NCI-H2029 (cell line): Measurements from ENCODE around the gene CCDC43.
"Not testable (repeated sequence)": the region's sequence is repeated elsewhere in the genome, so short reads cannot be mapped to it uniquely, and the experiment has no call there.

Source experiments
- DNase-seq: peaks from one replicate; lab custom pipeline; 2025; lab: John Stamatoyannopoulos, UW

The CCDC43 gene, protein sequence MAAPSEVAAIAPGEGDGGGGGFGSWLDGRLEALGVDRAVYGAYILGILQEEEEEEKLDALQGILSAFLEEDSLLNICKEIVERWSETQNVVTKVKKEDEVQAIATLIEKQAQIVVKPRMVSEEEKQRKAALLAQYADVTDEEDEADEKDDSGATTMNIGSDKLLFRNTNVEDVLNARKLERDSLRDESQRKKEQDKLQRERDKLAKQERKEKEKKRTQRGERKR

GRCh38 chr17:44689477-44690217, at the start of gene CCDC43:
Gene CCDC43, minus strand, starts transcription at chr17:44689776. Its CDS starts 23 bp downstream, at chr17:44689753.
- DNase-seq, result peak; percentile 68

GRCh38 chr17:44738214-44738906, 48.8 kb upstream of the CCDC43 start:
- no peak for DNase-seq

- DNase-seq, result no peak
Measured at GRCh38 chr17:44736551-44737240, 47.1 kb upstream of the CCDC43 start.

DNA sequence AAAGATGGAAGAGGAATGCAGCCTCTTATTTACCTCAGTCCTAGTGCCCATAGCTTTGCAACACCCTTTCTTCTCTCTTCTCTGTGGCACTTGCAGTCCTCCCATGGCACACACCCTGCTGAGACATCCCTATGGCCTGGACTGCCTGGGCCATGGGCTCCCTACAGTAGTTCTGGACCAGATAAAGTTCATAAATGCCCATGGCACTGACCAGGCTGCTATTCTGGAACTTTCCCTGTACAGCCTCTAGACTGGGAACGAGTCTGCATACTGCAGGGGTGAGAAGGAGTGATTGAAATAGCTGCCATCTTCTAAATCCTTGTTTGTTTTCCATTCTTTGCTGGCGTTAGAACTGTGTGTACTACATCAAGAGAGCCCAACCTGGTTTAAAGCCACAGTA, 44.7 kb upstream of the CCDC43 start:
- no peak for DNase-seq

DNA sequence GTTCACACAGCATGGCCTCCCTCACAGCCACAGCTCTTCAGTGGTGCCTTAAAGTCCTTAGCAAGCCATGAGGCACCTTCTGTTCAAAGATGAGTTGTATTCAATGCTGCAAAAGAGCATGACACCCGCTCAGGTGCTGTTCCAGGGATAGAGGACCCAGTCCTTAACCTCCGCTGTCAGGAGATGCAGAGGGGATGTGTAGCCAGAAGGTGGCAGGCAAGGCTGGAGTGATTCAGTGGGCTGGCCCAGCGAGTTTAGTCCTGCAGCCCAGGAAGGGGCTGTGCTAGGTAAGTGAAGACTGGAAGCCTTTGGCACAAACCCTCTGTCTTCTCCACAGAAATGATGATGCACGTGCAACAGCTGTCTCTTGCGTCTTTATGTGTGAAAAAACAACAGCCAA, 44.2 kb upstream of the CCDC43 start:
- DNase-seq, result no peak

DNA sequence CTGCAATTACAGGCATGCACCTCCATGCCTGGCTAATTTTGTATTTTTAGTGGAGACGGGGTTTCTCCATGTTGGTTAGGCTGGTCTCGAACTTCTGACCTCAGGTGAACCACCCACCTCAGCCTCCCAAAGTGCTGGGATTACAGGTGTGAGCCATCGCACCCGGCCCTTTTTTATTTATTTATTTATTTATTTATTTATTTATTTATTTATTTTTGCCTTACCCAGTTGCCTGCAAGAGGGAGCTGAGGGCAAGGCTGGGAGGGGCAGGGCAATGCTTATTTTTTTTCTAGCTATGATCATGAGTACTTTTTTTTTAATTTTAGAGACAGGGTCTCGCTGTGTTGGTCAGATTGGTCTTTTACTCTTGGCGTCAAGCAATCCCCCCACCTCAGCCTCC, 36.5 kb upstream of the CCDC43 start:
- not testable (repeated sequence) for DNase-seq

GRCh38 chr17:44722254-44722653, 32.7 kb upstream of the CCDC43 start:
- DNase-seq, result no peak

DNA sequence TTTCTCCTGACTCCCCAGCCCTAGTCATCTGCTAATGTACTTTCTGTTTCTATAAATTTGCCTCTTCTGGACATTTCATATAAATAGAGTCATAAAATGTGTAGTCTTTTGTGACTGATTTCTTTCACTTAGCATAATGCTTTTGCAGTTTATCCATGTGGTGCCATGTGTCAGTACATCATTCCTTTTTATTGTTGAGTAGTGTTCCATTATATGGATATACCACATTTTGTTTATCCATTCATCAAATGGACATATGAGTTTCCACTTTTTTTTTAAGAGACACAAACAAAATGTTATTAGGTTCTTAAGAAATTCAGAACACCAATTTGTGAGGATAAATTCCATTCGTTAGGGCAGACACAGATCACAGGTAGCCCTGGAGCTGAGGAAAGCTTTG, 29.9 kb upstream of the CCDC43 start:
- no peak for DNase-seq

DNA sequence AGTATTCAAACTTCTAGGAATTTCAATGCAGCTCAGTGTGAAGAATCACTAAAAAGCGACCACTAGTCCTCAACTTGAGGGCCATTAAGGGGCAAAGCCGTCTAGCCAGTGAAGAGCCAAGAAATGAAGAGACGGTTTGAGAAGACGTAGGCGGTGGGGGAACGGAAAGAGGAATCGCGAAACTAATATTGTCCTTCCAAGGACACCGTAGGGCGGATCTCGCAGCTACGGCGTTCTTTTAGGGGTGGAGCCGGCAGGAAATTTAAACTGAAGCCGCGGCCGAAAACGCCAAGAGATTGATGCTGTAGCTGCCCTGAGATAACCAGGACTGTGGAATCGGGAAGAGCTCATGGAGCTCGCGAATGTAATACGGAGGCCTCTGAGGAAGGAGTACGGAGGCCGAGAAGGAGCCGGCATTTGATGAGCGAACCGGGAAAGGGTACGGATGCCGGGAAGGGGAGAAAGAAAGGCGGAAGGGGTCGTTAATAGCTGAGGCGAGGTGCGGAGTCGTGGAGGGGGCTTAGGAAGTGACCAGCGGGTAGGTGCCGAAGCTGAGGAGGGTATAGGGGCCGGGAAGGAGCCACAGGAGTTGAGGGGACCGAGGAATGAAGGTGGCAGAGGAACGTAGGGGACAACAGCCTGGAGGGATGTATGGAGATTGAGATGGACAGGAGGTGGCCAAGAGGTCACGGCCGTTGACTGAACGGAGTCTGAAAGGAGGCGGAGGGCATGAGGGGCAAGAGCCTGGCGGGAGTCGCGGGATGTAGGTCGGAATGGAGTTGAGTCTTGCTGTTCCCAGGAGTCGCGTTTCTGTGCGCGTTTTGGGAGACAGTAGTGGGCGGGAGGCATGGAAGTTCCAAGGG, 19.1 kb upstream of the CCDC43 start, which contains the start of gene DBF4B:
TSS of gene DBF4B (plus strand) at position 265 of the 863 bp plus-strand sequence. CDS start at position 421, 156 bp downstream.
- DNase-seq, result peak; percentile 69

DNA sequence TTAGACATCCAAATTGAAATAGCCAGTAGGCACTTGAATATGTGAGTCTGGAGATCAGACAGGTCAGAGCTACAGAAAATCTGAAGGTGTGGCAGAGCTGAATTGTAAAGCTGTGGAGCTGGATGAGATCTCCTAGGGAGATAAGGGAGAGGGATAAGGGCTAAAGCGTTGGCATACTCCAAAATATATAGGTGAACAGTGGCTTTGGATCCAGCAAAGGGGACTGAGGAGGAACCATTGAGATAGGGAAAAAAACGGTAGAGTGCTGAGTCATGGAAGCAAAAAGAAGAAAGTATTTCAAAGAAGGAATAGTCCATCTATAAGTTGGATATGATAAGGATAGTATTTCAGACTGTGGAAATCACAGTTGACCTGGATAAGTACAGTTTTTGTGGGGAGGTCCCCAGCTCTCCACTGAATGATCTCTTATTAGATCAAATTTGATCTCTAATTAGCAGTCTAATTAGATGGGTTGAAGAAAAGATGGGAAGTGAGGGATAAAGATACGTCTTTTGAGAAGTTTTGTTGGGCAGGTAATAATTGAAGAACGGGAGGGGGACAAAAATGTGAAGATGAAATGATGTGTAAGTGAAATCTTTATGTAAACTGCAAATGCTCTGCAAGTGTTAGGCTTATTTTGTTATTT, 18.3 kb upstream of the CCDC43 start:
- no peak for DNase-seq

GRCh38 chr17:44700288-44700687, 10.7 kb upstream of the CCDC43 start:
- not testable (repeated sequence) for DNase-seq

- no peak for DNase-seq
Measured at GRCh38 chr17:44693609-44694008, 4.0 kb upstream of the CCDC43 start.

DNA sequence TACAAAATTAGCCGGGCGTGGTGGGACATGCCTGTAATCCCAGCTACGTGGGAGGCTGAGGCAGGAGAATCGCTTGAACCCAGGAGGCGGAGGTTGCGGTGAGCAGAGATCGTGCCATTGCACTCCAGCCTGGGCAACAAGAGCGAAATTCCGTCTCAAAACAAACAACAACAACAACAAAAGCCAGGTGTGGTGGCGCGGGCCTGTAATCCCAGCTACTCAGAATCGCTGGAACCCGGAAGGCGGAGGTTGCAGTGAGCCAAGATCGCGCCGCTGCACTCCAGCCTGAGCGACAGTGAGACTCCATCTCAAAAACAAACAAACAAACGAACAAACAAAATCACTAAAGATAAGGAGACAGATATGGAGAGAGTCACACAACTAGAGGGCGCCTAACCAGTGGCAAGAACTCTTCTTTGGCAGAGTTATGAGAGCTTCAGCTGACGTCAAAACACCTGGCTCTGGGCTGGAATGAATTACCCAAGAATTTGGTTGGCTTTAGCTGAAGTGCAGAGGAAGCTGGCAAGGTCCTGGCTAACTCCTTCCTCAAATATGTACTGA, 1.2 kb upstream of the CCDC43 start:
- peak; percentile 53 for DNase-seq

GRCh38 chr17:44688675-44689476, 700 bp downstream of the CCDC43 start:
- DNase-seq, result no peak

- DNase-seq, result no peak
Measured at GRCh38 chr17:44688200-44688599, 1.4 kb downstream of the CCDC43 start.

- no peak for DNase-seq
Measured at GRCh38 chr17:44687756-44688155, 1.8 kb downstream of the CCDC43 start.

GRCh38 chr17:44683303-44683702, 6.3 kb downstream of the CCDC43 start:
- DNase-seq, result not testable (repeated sequence)

DNA sequence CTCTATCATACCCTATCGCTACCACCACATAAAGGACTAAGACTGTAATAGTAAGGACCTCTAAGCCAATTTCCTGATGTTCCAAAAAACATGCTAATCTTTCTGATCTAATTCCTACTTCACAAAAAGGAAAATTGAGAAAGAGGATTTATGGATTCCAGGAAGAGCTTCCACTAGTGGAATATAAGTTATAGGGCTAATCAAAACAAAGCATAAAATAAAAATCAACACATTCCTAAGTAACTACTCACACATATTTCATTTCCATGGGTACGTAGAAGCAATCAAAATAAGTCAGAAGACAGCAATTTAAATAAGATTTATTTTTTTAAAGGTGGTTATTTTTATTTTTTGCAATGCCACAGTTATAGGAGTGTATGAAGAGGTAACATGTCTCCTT, 12.4 kb downstream of the CCDC43 start:
- DNase-seq, result no peak

GRCh38 chr17:44673893-44674292, 15.7 kb downstream of the CCDC43 start:
- DNase-seq, result no peak
